Glutamatergic neuron (in vitro differentiated cells): ENCODE results near the gene EPS8. TPM values are rescaled to one million over a fixed set of nuclear protein-coding genes. Genes with fewer than 3 reads are reported as not detected.

Experiments used
- DNase-seq: peaks from one replicate; pipeline ENCODE4 v3.0.0; 2022
- H3K27ac Mint-ChIP-seq: one replicate; pipeline ENCODE4 v1.8.0; 2020; ENCODE audit warnings: mild to moderate bottlenecking, mixed read lengths, inconsistent platforms; ENCODE audit not compliant: unreplicated experiment
- H3K27me3 Mint-ChIP-seq: one replicate; pipeline ENCODE4 v1.8.0; 2020; ENCODE audit warnings: mild to moderate bottlenecking, moderate library complexity, mixed read lengths, inconsistent platforms; ENCODE audit not compliant: unreplicated experiment
- H3K36me3 Mint-ChIP-seq: one replicate; pipeline ENCODE4 v1.8.0; 2020; ENCODE audit warnings: mild to moderate bottlenecking, mixed read lengths, inconsistent platforms; ENCODE audit not compliant: unreplicated experiment
- H3K4me1 Mint-ChIP-seq: one replicate; pipeline ENCODE4 v1.8.0; 2020; ENCODE audit warnings: mild to moderate bottlenecking, low read depth, mixed read lengths, inconsistent platforms; ENCODE audit not compliant: unreplicated experiment
- H3K4me3 Mint-ChIP-seq: one replicate; pipeline ENCODE4 v1.8.0; 2020; ENCODE audit warnings: mild to moderate bottlenecking, mixed read lengths, inconsistent platforms; ENCODE audit not compliant: unreplicated experiment
- H3K9me3 Mint-ChIP-seq: one replicate; pipeline ENCODE4 v1.8.0; 2020; ENCODE audit warnings: mild to moderate bottlenecking, moderate library complexity, mixed read lengths, inconsistent platforms; ENCODE audit not compliant: unreplicated experiment
- total RNA-seq: library from RNA; stranded (reverse); fragmentation: NEBNext Ultra II Directional; extraction: Animal tissue kit (Norgen Biotek cat#: 25700); gene quantifications from one replicate; pipeline ENCODE4 v1.2.1, GENCODE V29; 2021; ENCODE audit not compliant: unreplicated experiment
- TF ChIP-seq, protein P1 (sequence below): fragments of 200-600 bp; sonication (generic); IDR thresholded peaks from one replicate; pipeline ENCODE4 v1.5.0; 2021; ENCODE audit not compliant: partially characterized antibody, unreplicated experiment

The EPS8 gene
- total RNA-seq, 1 donor from 2014 or later: 4.3 TPM

- Mint-ChIP-seq H3K9me3 (no peaks in the 10 kb centered on the region), H3K27ac (no peak overlapping the region), H3K4me3 (no peak overlapping the region), H3K36me3 (no peaks in the 10 kb centered on the region), H3K4me1 (no peaks in the 10 kb centered on the region), H3K27me3 (no peaks in the 10 kb centered on the region)
- DNase-seq: no peak
- TF ChIP-seq, protein P1, sequence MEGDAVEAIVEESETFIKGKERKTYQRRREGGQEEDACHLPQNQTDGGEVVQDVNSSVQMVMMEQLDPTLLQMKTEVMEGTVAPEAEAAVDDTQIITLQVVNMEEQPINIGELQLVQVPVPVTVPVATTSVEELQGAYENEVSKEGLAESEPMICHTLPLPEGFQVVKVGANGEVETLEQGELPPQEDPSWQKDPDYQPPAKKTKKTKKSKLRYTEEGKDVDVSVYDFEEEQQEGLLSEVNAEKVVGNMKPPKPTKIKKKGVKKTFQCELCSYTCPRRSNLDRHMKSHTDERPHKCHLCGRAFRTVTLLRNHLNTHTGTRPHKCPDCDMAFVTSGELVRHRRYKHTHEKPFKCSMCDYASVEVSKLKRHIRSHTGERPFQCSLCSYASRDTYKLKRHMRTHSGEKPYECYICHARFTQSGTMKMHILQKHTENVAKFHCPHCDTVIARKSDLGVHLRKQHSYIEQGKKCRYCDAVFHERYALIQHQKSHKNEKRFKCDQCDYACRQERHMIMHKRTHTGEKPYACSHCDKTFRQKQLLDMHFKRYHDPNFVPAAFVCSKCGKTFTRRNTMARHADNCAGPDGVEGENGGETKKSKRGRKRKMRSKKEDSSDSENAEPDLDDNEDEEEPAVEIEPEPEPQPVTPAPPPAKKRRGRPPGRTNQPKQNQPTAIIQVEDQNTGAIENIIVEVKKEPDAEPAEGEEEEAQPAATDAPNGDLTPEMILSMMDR: no peak
Measured at GRCh38 chr12:15632708-15633107, 156.5 kb downstream of the EPS8 start.

DNA sequence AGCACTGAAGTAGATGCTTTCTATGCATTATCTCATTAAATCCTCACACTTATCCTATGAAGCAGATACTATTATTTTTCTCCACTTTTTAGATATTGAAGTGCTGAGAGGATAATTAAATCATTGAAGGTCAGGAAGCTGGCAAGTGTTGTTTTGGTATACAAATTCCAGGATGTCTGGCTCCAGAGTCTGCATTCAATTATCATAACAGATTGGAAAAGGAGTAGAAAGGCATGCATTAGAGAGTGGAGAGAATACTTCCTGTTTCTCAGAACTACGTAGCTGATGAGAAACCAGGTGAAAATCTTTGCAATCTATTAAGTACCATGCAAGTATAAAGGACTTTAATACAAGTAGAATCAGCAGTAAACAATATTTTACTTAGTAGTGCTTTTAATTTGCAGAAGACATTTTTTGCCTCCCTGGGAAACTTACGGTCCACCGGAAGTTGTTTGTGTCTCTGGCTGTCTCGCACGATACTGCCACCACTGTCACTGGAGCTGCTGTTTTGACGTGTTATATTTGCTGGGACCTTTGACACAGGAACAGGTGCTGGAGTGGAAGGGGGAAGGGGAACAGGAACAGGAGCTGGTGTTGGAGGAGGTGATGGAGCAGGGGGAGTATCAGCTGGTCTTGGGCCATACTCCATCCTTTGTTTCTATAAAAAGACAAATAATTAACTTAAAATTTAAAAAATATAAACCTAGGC is 158.0 kb downstream of the EPS8 start:
- TF ChIP-seq, protein P1: no peak
- no peak overlapping the region for H3K4me3 Mint-ChIP-seq
- H3K27ac Mint-ChIP-seq: no peak overlapping the region
- H3K4me1 Mint-ChIP-seq: no peaks in the 10 kb centered on the region
- no peaks in the 10 kb centered on the region for H3K36me3 Mint-ChIP-seq
- peaks cover 1% of the 10 kb centered on the region for H3K9me3 Mint-ChIP-seq
- no peak for DNase-seq
- H3K27me3 Mint-ChIP-seq: no peaks in the 10 kb centered on the region

- Mint-ChIP-seq H3K9me3 (peaks cover 1% of the 10 kb centered on the region), H3K4me1 (no peaks in the 10 kb centered on the region), H3K27ac (no peak overlapping the region), H3K27me3 (no peaks in the 10 kb centered on the region), H3K4me3 (no peak overlapping the region), H3K36me3 (no peaks in the 10 kb centered on the region)
- no peak for DNase-seq
- TF ChIP-seq, protein P1: no peak
Measured at GRCh38 chr12:15629761-15630160, 159.4 kb downstream of the EPS8 start.

DNA sequence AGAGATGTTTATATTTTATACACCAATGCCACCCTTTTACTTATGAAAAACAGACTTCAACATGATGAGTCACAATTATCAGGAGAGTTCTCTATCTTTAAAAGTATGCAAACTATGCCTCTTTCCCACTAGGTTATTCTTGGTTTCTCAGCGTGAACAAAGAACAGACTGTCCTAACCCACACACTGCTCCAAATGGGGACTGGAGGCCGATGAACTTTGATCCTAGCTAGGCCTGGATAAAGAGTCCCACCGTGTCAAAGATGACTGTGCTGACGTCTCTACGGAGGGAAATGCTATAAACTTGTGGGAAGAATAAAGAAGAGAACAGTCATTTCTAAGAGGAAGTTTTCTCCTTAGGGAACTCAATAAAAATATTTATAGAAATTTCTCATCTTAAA is 160.1 kb downstream of the EPS8 start:
- H3K4me3 Mint-ChIP-seq: no peak overlapping the region
- H3K27ac Mint-ChIP-seq: no peak overlapping the region
- H3K9me3 Mint-ChIP-seq: peaks cover 1% of the 10 kb centered on the region
- no peak for DNase-seq
- H3K27me3 Mint-ChIP-seq: no peaks in the 10 kb centered on the region
- no peaks in the 10 kb centered on the region for H3K4me1 Mint-ChIP-seq
- H3K36me3 Mint-ChIP-seq: no peaks in the 10 kb centered on the region
- TF ChIP-seq, protein P1: no peak
